ENCODE measurements around the gene NSD2. TPM values are rescaled to one million over a fixed set of nuclear protein-coding genes. Genes with fewer than 3 reads are reported as not detected.

The NSD2 gene
- total RNA-seq, 1 donor from 2014 or later, result 212 TPM

GRCh38 chr4:1964443-1964842 lies 93.2 kb downstream of the NSD2 start:
- TF ChIP-seq CTCF (IDR thresholded peaks at IDR 0.05; ENCODE audit: unreplicated experiment), result no peak
- peaks cover 28% of the 10 kb centered on the region for H3K4me1 Mint-ChIP-seq (ENCODE audit: low read depth)
- H3K4me3 Mint-ChIP-seq (ENCODE audit: low read depth), result no peak overlapping the region
- no peaks in the 10 kb centered on the region for H3K27me3 Mint-ChIP-seq
- H3K9me3 Mint-ChIP-seq (ENCODE audit: low read depth), result peaks cover 4% of the 10 kb centered on the region
- H3K27ac Mint-ChIP-seq, result no peak overlapping the region
- peaks cover 49% of the 10 kb centered on the region for H3K36me3 Mint-ChIP-seq (ENCODE audit: insufficient read depth)
- no peak for DNase-seq (ENCODE audit: low spot score, unreplicated experiment)

GRCh38 chr4:1964971-1965370 lies 93.8 kb downstream of the NSD2 start:
- Mint-ChIP-seq H3K9me3 (ENCODE audit: low read depth) (peaks cover 4% of the 10 kb centered on the region), H3K27ac (no peak overlapping the region), H3K36me3 (ENCODE audit: insufficient read depth) (peaks cover 49% of the 10 kb centered on the region), H3K4me1 (ENCODE audit: low read depth) (peaks cover 28% of the 10 kb centered on the region), H3K4me3 (ENCODE audit: low read depth) (no peak overlapping the region), H3K27me3 (no peaks in the 10 kb centered on the region)
- no peak for TF ChIP-seq CTCF (IDR thresholded peaks at IDR 0.05; ENCODE audit: unreplicated experiment)
- DNase-seq (ENCODE audit: low spot score, unreplicated experiment), result no peak

GRCh38 chr4:1967512-1968149 lies 96.4 kb downstream of the NSD2 start:
- Mint-ChIP-seq H3K9me3 (ENCODE audit: low read depth) (peaks cover 4% of the 10 kb centered on the region), H3K4me1 (ENCODE audit: low read depth) (peaks cover 26% of the 10 kb centered on the region), H3K27ac (no peak overlapping the region), H3K36me3 (ENCODE audit: insufficient read depth) (peaks cover 48% of the 10 kb centered on the region), H3K4me3 (ENCODE audit: low read depth) (no peak overlapping the region), H3K27me3 (no peaks in the 10 kb centered on the region)
- no peak for TF ChIP-seq CTCF (IDR thresholded peaks at IDR 0.05; ENCODE audit: unreplicated experiment)
- DNase-seq (ENCODE audit: low spot score, unreplicated experiment), result no peak

GRCh38 chr4:1968686-1969295 lies 97.6 kb downstream of the NSD2 start:
- H3K36me3 Mint-ChIP-seq (ENCODE audit: insufficient read depth), result peaks cover 44% of the 10 kb centered on the region
- no peaks in the 10 kb centered on the region for H3K27me3 Mint-ChIP-seq
- peaks cover 4% of the 10 kb centered on the region for H3K9me3 Mint-ChIP-seq (ENCODE audit: low read depth)
- no peak overlapping the region for H3K4me3 Mint-ChIP-seq (ENCODE audit: low read depth)
- DNase-seq (ENCODE audit: low spot score, unreplicated experiment), result no peak
- TF ChIP-seq CTCF (IDR thresholded peaks at IDR 0.05; ENCODE audit: unreplicated experiment), result no peak
- H3K4me1 Mint-ChIP-seq (ENCODE audit: low read depth), result peaks cover 22% of the 10 kb centered on the region
- H3K27ac Mint-ChIP-seq, result peak overlapping the region; percentile 9

GRCh38 chr4:1969928-1970723 lies 98.9 kb downstream of the NSD2 start:
- Mint-ChIP-seq H3K4me3 (ENCODE audit: low read depth) (no peak overlapping the region), H3K27me3 (no peaks in the 10 kb centered on the region), H3K36me3 (ENCODE audit: insufficient read depth) (peaks cover 39% of the 10 kb centered on the region), H3K27ac (peak overlapping the region; percentile 9), H3K9me3 (ENCODE audit: low read depth) (peaks cover 1% of the 10 kb centered on the region), H3K4me1 (ENCODE audit: low read depth) (peaks cover 16% of the 10 kb centered on the region)
- TF ChIP-seq CTCF (IDR thresholded peaks at IDR 0.05; ENCODE audit: unreplicated experiment), result no peak
- no peak for DNase-seq (ENCODE audit: low spot score, unreplicated experiment)

Data from progenitor cell of endocrine pancreas (in vitro differentiated cells).